ENCODE results near the gene FAM120B. TPM values are rescaled to one million over a fixed set of nuclear protein-coding genes. Genes with fewer than 3 reads are reported as not detected.

The FAM120B gene
- total RNA-seq, 1 experiment from 2014 or later: 15.2 TPM

GRCh38 chr6:170388113-170388512 is 81.6 kb downstream of the FAM120B start:
- no peak for DNase-seq (ENCODE audit: low spot score)
- no peak for ATAC-seq
- POLR2A ChIA-PET: no interaction called here

More at GRCh38 chr6:170388113-170388512, 81.6 kb downstream of the FAM120B start:
- Mint-ChIP-seq H3K4me3 (no peak overlapping the region), H3K27me3 (ENCODE audit: low read depth) (no peaks in the 10 kb centered on the region), H3K36me3 (peaks cover 24% of the 10 kb centered on the region), H3K9me3 (no peaks in the 10 kb centered on the region), H3K4me1 (peaks cover 5% of the 10 kb centered on the region; the same call in 1 of the 2 replicates), H3K27ac (no peak overlapping the region)
- CTCF ChIA-PET: no interaction called here
- no peak for TF ChIP-seq NR2C2 (CRISPR knock-in tag; IDR thresholded peaks at IDR 0.05)
- TF ChIP-seq, protein P1, sequence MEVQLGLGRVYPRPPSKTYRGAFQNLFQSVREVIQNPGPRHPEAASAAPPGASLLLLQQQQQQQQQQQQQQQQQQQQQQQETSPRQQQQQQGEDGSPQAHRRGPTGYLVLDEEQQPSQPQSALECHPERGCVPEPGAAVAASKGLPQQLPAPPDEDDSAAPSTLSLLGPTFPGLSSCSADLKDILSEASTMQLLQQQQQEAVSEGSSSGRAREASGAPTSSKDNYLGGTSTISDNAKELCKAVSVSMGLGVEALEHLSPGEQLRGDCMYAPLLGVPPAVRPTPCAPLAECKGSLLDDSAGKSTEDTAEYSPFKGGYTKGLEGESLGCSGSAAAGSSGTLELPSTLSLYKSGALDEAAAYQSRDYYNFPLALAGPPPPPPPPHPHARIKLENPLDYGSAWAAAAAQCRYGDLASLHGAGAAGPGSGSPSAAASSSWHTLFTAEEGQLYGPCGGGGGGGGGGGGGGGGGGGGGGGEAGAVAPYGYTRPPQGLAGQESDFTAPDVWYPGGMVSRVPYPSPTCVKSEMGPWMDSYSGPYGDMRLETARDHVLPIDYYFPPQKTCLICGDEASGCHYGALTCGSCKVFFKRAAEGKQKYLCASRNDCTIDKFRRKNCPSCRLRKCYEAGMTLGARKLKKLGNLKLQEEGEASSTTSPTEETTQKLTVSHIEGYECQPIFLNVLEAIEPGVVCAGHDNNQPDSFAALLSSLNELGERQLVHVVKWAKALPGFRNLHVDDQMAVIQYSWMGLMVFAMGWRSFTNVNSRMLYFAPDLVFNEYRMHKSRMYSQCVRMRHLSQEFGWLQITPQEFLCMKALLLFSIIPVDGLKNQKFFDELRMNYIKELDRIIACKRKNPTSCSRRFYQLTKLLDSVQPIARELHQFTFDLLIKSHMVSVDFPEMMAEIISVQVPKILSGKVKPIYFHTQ (CRISPR knock-in tag; IDR thresholded peaks at IDR 0.05): no peak
- TF ChIP-seq, protein P2, sequence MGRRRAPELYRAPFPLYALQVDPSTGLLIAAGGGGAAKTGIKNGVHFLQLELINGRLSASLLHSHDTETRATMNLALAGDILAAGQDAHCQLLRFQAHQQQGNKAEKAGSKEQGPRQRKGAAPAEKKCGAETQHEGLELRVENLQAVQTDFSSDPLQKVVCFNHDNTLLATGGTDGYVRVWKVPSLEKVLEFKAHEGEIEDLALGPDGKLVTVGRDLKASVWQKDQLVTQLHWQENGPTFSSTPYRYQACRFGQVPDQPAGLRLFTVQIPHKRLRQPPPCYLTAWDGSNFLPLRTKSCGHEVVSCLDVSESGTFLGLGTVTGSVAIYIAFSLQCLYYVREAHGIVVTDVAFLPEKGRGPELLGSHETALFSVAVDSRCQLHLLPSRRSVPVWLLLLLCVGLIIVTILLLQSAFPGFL (CRISPR knock-in tag; IDR thresholded peaks at IDR 0.05; ENCODE audit: borderline replicate concordance): no peak
- TF ChIP-seq, protein P3, sequence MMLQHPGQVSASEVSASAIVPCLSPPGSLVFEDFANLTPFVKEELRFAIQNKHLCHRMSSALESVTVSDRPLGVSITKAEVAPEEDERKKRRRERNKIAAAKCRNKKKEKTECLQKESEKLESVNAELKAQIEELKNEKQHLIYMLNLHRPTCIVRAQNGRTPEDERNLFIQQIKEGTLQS (CRISPR knock-in tag; conservative IDR thresholded peaks at IDR 0.05): no peak
- no peak for TF ChIP-seq ELF4 (CRISPR knock-in tag; IDR thresholded peaks at IDR 0.05; ENCODE audit: low read depth)
- no peak for TF ChIP-seq NR3C1 (CRISPR knock-in tag; conservative IDR thresholded peaks at IDR 0.05; ENCODE audit: low read depth)
- no peak for TF ChIP-seq EMX1 (CRISPR knock-in tag; IDR thresholded peaks at IDR 0.05)
- TF ChIP-seq, protein P4, sequence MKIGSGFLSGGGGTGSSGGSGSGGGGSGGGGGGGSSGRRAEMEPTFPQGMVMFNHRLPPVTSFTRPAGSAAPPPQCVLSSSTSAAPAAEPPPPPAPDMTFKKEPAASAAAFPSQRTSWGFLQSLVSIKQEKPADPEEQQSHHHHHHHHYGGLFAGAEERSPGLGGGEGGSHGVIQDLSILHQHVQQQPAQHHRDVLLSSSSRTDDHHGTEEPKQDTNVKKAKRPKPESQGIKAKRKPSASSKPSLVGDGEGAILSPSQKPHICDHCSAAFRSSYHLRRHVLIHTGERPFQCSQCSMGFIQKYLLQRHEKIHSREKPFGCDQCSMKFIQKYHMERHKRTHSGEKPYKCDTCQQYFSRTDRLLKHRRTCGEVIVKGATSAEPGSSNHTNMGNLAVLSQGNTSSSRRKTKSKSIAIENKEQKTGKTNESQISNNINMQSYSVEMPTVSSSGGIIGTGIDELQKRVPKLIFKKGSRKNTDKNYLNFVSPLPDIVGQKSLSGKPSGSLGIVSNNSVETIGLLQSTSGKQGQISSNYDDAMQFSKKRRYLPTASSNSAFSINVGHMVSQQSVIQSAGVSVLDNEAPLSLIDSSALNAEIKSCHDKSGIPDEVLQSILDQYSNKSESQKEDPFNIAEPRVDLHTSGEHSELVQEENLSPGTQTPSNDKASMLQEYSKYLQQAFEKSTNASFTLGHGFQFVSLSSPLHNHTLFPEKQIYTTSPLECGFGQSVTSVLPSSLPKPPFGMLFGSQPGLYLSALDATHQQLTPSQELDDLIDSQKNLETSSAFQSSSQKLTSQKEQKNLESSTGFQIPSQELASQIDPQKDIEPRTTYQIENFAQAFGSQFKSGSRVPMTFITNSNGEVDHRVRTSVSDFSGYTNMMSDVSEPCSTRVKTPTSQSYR (CRISPR knock-in tag; IDR thresholded peaks at IDR 0.05): no peak
- TF ChIP-seq ETV6 (CRISPR knock-in tag; IDR thresholded peaks at IDR 0.05): no peak
- TF ChIP-seq, protein P5, sequence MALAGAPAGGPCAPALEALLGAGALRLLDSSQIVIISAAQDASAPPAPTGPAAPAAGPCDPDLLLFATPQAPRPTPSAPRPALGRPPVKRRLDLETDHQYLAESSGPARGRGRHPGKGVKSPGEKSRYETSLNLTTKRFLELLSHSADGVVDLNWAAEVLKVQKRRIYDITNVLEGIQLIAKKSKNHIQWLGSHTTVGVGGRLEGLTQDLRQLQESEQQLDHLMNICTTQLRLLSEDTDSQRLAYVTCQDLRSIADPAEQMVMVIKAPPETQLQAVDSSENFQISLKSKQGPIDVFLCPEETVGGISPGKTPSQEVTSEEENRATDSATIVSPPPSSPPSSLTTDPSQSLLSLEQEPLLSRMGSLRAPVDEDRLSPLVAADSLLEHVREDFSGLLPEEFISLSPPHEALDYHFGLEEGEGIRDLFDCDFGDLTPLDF (CRISPR knock-in tag; IDR thresholded peaks at IDR 0.05): no peak
- TF ChIP-seq ESRRA (CRISPR knock-in tag; IDR thresholded peaks at IDR 0.05; ENCODE audit: borderline replicate concordance): no peak
- TF ChIP-seq GTF2I (CRISPR knock-in tag; conservative IDR thresholded peaks at IDR 0.05): no peak
- TF ChIP-seq AFF4 (CRISPR knock-in tag; IDR thresholded peaks at IDR 0.05; ENCODE audit: borderline replicate concordance): no peak
- no peak for TF ChIP-seq NFE2L1 (CRISPR knock-in tag; IDR thresholded peaks at IDR 0.05)

Measured in WTC11 (cell line).